H1 (cell line): ENCODE results near the gene CDH1.

Experiments used
- CTCF ChIP-seq, 3 experiments: IDR thresholded peaks; 1 replicate in 2 of 3; 2 replicates in 1 of 3; pipeline versions ENCODE4 v1.5.1 to v1.6.1; 2011; ENCODE audit warnings: low read length in 3 of 3, mild to moderate bottlenecking in 3 of 3, inconsistent platforms in 2 of 3, low read depth in 1 of 3, moderate library complexity in 1 of 3; ENCODE audit not compliant: insufficient read depth in 1 of 3; ENCODE audit errors: control extremely low read depth in 1 of 3
- SRF ChIP-seq: IDR thresholded peaks from 2 replicates; pipeline ENCODE4 v1.6.1; 2011; ENCODE audit warnings: mild to moderate bottlenecking, low read depth, low read length, moderate library complexity
- TBP ChIP-seq: IDR thresholded peaks from 2 replicates; pipeline ENCODE4 v1.6.1; 2011; ENCODE audit warnings: low read depth, low read length, improper control_type of control experiment
- TF ChIP-seq, protein P1 (sequence below): IDR thresholded peaks from 2 replicates; pipeline ENCODE4 v1.6.1; 2012; ENCODE audit warnings: inconsistent platforms

DNA sequence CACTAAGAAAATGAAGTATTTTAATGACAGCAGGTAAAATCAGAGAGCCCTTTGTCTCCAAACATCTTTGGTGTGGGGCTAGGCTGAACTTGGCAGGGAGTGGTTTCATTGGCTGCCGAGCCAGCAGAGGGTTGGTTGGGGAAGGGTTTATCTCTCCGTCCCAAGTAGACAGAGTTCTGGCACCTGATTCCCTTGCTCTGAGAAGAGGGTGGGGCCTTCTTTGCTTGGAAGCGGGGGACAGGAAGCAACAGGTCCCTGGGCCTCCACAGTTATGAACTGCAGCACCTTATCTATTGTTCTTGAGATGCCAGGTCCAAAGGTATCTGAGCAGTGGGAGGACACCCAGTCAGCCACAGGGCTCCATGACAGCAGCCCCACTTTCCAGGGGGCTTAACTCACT, 12.3 kb upstream of the CDH1 start:
- TF ChIP-seq, protein P1, sequence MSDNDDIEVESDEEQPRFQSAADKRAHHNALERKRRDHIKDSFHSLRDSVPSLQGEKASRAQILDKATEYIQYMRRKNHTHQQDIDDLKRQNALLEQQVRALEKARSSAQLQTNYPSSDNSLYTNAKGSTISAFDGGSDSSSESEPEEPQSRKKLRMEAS: no peak
- TF ChIP-seq CTCF (IDR thresholded peaks at IDR 0.05; ENCODE audit: control extremely low read depth in 1 of 3, insufficient read depth in 1 of 3, low read depth in 1 of 3, low read length in 3 of 3) (no peak), SRF (no peak), TBP (no peak)
